ENCODE results near the gene PRICKLE2.

DNA sequence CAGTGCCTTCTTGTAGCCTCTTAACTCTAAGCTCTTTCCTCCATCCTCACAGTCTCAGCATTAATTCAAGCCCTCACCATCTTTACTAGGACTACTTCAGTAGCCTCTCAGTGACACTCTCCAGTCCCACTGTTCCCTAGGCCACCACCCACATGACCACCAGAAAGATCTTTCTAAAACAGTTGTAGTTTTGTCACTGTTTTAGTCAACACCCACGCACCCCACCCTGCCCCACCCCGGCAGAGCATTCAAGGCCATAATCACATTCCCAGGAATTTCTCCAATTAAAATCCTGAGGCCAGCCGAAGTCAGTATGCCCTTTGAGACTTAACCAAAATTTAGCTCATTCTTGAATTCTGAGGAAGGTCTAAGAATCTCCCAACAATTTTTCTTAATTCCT, 170.8 kb downstream of the PRICKLE2 start:
- TF ChIP-seq, protein P1, sequence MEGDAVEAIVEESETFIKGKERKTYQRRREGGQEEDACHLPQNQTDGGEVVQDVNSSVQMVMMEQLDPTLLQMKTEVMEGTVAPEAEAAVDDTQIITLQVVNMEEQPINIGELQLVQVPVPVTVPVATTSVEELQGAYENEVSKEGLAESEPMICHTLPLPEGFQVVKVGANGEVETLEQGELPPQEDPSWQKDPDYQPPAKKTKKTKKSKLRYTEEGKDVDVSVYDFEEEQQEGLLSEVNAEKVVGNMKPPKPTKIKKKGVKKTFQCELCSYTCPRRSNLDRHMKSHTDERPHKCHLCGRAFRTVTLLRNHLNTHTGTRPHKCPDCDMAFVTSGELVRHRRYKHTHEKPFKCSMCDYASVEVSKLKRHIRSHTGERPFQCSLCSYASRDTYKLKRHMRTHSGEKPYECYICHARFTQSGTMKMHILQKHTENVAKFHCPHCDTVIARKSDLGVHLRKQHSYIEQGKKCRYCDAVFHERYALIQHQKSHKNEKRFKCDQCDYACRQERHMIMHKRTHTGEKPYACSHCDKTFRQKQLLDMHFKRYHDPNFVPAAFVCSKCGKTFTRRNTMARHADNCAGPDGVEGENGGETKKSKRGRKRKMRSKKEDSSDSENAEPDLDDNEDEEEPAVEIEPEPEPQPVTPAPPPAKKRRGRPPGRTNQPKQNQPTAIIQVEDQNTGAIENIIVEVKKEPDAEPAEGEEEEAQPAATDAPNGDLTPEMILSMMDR (conservative IDR thresholded peaks at IDR 0.05; ENCODE audit: low read depth in 2 of 2): no peak
- no peak for TF ChIP-seq POLR2AphosphoS5 (IDR thresholded peaks at IDR 0.05; ENCODE audit: low read depth)
- TF ChIP-seq, protein P2, sequence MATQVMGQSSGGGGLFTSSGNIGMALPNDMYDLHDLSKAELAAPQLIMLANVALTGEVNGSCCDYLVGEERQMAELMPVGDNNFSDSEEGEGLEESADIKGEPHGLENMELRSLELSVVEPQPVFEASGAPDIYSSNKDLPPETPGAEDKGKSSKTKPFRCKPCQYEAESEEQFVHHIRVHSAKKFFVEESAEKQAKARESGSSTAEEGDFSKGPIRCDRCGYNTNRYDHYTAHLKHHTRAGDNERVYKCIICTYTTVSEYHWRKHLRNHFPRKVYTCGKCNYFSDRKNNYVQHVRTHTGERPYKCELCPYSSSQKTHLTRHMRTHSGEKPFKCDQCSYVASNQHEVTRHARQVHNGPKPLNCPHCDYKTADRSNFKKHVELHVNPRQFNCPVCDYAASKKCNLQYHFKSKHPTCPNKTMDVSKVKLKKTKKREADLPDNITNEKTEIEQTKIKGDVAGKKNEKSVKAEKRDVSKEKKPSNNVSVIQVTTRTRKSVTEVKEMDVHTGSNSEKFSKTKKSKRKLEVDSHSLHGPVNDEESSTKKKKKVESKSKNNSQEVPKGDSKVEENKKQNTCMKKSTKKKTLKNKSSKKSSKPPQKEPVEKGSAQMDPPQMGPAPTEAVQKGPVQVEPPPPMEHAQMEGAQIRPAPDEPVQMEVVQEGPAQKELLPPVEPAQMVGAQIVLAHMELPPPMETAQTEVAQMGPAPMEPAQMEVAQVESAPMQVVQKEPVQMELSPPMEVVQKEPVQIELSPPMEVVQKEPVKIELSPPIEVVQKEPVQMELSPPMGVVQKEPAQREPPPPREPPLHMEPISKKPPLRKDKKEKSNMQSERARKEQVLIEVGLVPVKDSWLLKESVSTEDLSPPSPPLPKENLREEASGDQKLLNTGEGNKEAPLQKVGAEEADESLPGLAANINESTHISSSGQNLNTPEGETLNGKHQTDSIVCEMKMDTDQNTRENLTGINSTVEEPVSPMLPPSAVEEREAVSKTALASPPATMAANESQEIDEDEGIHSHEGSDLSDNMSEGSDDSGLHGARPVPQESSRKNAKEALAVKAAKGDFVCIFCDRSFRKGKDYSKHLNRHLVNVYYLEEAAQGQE (IDR thresholded peaks at IDR 0.05; ENCODE audit: unreplicated experiment): no peak
- TF ChIP-seq, protein P3, sequence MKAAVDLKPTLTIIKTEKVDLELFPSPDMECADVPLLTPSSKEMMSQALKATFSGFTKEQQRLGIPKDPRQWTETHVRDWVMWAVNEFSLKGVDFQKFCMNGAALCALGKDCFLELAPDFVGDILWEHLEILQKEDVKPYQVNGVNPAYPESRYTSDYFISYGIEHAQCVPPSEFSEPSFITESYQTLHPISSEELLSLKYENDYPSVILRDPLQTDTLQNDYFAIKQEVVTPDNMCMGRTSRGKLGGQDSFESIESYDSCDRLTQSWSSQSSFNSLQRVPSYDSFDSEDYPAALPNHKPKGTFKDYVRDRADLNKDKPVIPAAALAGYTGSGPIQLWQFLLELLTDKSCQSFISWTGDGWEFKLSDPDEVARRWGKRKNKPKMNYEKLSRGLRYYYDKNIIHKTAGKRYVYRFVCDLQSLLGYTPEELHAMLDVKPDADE (IDR thresholded peaks at IDR 0.05): no peak
- no peak for TF ChIP-seq EZH2 (IDR thresholded peaks at IDR 0.05; ENCODE audit: low read depth, unreplicated experiment)
- TF ChIP-seq EZH2phosphoT487 (IDR thresholded peaks at IDR 0.05; ENCODE audit: unreplicated experiment): no peak
- TF ChIP-seq CREB1 (CRISPR knock-in tag; IDR thresholded peaks at IDR 0.05; ENCODE audit: low read depth): no peak
- TF ChIP-seq JUNB (IDR thresholded peaks at IDR 0.05; ENCODE audit: unreplicated experiment): no peak
- no peak for TF ChIP-seq ZNF331 (CRISPR knock-in tag; IDR thresholded peaks at IDR 0.05; ENCODE audit: low read depth)

Measured in GM23338 (cell line).